Loucy (cell line): ENCODE results near the gene RHOH.

ENCODE experiments used
- H2AFZ ChIP-seq: fragments of 200-600 bp; sonication (generic); 2 replicates; pipeline ENCODE4 v1.6.0; 2016; ENCODE audit warnings: antibody characterized with exemption, mild to moderate bottlenecking, low read length, moderate library complexity
- H3F3A ChIP-seq: fragments of 200-600 bp; 2 replicates; pipeline ENCODE4 v1.6.0; 2016; ENCODE audit warnings: antibody characterized with exemption, low read depth, mild to moderate bottlenecking
- H3K27me3 ChIP-seq: fragments of 200-600 bp; sonication (generic); 2 replicates; pipeline ENCODE4 v1.6.1; 2014; ENCODE audit warnings: low read length, mild to moderate bottlenecking; ENCODE audit not compliant: insufficient read depth, poor library complexity, severe bottlenecking
- H3K36me3 ChIP-seq: fragments of 200-600 bp; sonication (generic); 2 replicates; pipeline ENCODE4 v1.6.1; 2016; ENCODE audit warnings: low read length; ENCODE audit not compliant: insufficient read depth
- H3K4me1 ChIP-seq: fragments of 200-600 bp; sonication (generic); 2 replicates; pipeline ENCODE4 v1.5.1; 2014; ENCODE audit warnings: low read length, mild to moderate bottlenecking; ENCODE audit not compliant: insufficient read depth, poor library complexity, severe bottlenecking
- H3K4me2 ChIP-seq: fragments of 200-600 bp; sonication (generic); 2 replicates; pipeline ENCODE4 v1.6.0; 2014; ENCODE audit warnings: antibody characterized with exemption, low read length, low read depth, mild to moderate bottlenecking; ENCODE audit not compliant: poor library complexity, severe bottlenecking
- H3K4me3 ChIP-seq: fragments of 200-600 bp; sonication (generic); 2 replicates; pipeline ENCODE4 v1.5.1; 2014; ENCODE audit warnings: low read length, mild to moderate bottlenecking, mixed read lengths; ENCODE audit not compliant: poor library complexity, severe bottlenecking
- H3K79me2 ChIP-seq: fragments of 200-600 bp; sonication (generic); 2 replicates; pipeline ENCODE4 v1.6.1; 2014; ENCODE audit warnings: low read length; ENCODE audit not compliant: insufficient read depth
- H3K9ac ChIP-seq: fragments of 200-600 bp; sonication (generic); 2 replicates; pipeline ENCODE4 v1.6.0; 2014; ENCODE audit warnings: mild to moderate bottlenecking, low read depth, low read length, moderate library complexity; ENCODE audit not compliant: poor library complexity, severe bottlenecking
- H3K9me2 ChIP-seq: fragments of 200-600 bp; sonication (generic); replicated peaks from 2 replicates; pipeline ENCODE4 v1.6.1; 2016; ENCODE audit warnings: low read depth, low read length, mixed read lengths
- H3K9me3 ChIP-seq: fragments of 200-600 bp; sonication (generic); 2 replicates; pipeline ENCODE4 v1.6.1; 2014; ENCODE audit warnings: mild to moderate bottlenecking, antibody characterized with exemption, low read length, low read depth; ENCODE audit not compliant: insufficient read depth
- H4K20me1 ChIP-seq: fragments of 200-600 bp; sonication (generic); 2 replicates; pipeline ENCODE4 v1.6.0; 2014; ENCODE audit warnings: antibody characterized with exemption, low read length, mild to moderate bottlenecking; ENCODE audit not compliant: insufficient read depth, poor library complexity, severe bottlenecking
- CTCF ChIP-seq: fragments of 200-600 bp; sonication (generic); conservative IDR thresholded peaks from 2 replicates; pipeline ENCODE4 v1.5.1; 2014; ENCODE audit warnings: mild to moderate bottlenecking, antibody characterized with exemption, low read length
- EZH2phosphoT487 ChIP-seq: fragments of 200-600 bp; IDR thresholded peaks from 2 replicates; pipeline ENCODE4 v1.6.1; 2018; ENCODE audit warnings: antibody characterized with exemption, mild to moderate bottlenecking, moderate library complexity, borderline replicate concordance

The RHOH gene

GRCh38 chr4:40186665-40187014 is 10.2 kb upstream of the RHOH start:
- Histone ChIP-seq H3K27me3 (no peaks in the 10 kb centered on the region), H3K4me2 (no peak overlapping the region), H3K36me3 (no peaks in the 10 kb centered on the region), H2AFZ (no peak overlapping the region), H3K79me2 (peaks cover 31% of the 10 kb centered on the region), H3F3A (peaks cover 8% of the 10 kb centered on the region; the same call in 1 of the 2 replicates), H3K9ac (no peak overlapping the region), H4K20me1 (no peaks in the 10 kb centered on the region), H3K4me3 (no peak overlapping the region), H3K4me1 (peaks cover 47% of the 10 kb centered on the region), H3K9me2 (no peaks in the 10 kb centered on the region), H3K9me3 (no peaks in the 10 kb centered on the region)
- TF ChIP-seq CTCF (no peak), EZH2phosphoT487 (no peak)

DNA sequence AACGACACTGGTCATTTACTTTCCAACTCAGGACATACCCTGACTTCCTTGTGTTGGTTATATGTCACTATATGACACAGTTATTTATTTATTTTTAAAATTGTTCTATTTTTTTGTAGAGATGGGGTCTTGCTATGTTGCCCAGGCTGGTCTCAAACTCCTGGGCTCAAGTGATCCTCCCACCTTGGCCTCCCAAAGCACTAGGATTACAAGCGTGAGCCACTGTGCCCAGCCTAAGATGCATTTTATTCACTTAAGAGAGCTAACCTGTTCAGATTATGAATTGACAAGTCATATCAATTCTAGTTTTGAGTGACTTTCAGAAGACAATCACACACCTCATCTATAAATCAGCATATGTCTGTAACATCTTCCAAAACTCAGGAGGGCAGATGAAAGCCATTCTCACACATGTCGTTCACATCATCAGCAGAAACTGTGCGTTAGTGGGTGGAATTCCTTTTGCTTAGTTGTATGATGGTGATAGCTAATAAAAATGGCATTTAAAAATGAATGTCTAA is 9.4 kb upstream of the RHOH start:
- Histone ChIP-seq H3F3A (peaks cover 8% of the 10 kb centered on the region; the same call in 1 of the 2 replicates), H3K9ac (no peak overlapping the region), H3K4me2 (no peak overlapping the region)

DNA sequence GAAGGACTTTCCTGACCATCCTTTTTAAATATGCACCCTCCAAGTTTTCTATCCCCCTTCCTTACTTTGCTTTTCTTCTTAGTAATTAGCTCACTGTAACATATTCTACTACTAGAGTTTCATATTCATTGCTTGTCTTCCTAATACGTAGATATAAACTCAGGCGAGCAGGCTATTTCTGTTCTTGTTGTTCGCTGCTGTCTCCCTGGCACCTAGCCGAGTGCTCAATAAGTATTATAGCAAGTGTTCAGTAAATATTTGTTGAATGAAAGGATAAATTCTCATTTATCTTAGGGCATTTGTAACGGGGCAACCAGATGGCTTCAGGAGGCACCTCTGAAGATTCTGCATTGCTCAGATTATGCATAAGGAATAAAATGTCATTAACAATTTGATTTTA is 6.8 kb upstream of the RHOH start:
- H3K4me1 ChIP-seq = peaks cover 61% of the 10 kb centered on the region
- H4K20me1 ChIP-seq = no peaks in the 10 kb centered on the region
- no peaks in the 10 kb centered on the region for H3K36me3 ChIP-seq
- H3K9me3 ChIP-seq = no peaks in the 10 kb centered on the region
- H3K4me3 ChIP-seq = peak overlapping the region; percentile 96
- no peaks in the 10 kb centered on the region for H3K27me3 ChIP-seq
- peak overlapping the region; percentile 96 for H3K9ac ChIP-seq
- H3K9me2 ChIP-seq = no peaks in the 10 kb centered on the region
- H3K79me2 ChIP-seq = peaks cover 63% of the 10 kb centered on the region
- no peak overlapping the region for H2AFZ ChIP-seq
- H3K4me2 ChIP-seq = peak overlapping the region; percentile 96
- peaks cover 8% of the 10 kb centered on the region; the same call in 1 of the 2 replicates for H3F3A ChIP-seq
- TF ChIP-seq CTCF (no peak), EZH2phosphoT487 (no peak)

More for the DNA sequence above, 9.4 kb upstream of the RHOH start:
- Histone ChIP-seq H3K79me2 (peaks cover 39% of the 10 kb centered on the region), H4K20me1 (no peaks in the 10 kb centered on the region), H3K4me1 (peaks cover 50% of the 10 kb centered on the region), H3K27me3 (no peaks in the 10 kb centered on the region), H3K4me3 (no peak overlapping the region), H2AFZ (no peak overlapping the region), H3K36me3 (no peaks in the 10 kb centered on the region), H3K9me3 (no peaks in the 10 kb centered on the region), H3K9me2 (no peaks in the 10 kb centered on the region)
- no peak for TF ChIP-seq CTCF
- TF ChIP-seq EZH2phosphoT487 = no peak
